Common myeloid progenitor, CD34-positive (primary cell): ENCODE data around the gene KREMEN1.
A peak's percentile ranks its signal among the peaks of the same experiment; 100 is the strongest.

Source experiments
- CTCF ChIA-PET: fragments of 350-600 bp; sonication (Branson Sonifier 250); formaldehyde crosslinking; loops from one replicate; lab custom pipeline; 2021; ENCODE audit warnings: antibody characterized with exemption; lab: Charles Lee
- POLR2A ChIA-PET: fragments of 350-600 bp; sonication (Branson Sonifier 250); formaldehyde crosslinking; loops from one replicate; lab custom pipeline; 2021; ENCODE audit warnings: antibody characterized with exemption; lab: Charles Lee
- DNase-seq, 3 donors: peaks; one replicate each; pipeline versions ENCODE4 v3.0.0 to v3.0.0-alpha.2; 2013
- H3K27ac ChIP-seq, 2 experiments: 1 replicate in 1 of 2; 2 replicates in 1 of 2; pipeline ENCODE4 v1.7.0; 2013; ENCODE audit warnings: inconsistent platforms in 2 of 2, low read length in 2 of 2, mild to moderate bottlenecking in 2 of 2, low read depth in 1 of 2, moderate library complexity in 1 of 2; ENCODE audit not compliant: severe bottlenecking in 2 of 2, insufficient read depth in 1 of 2, poor library complexity in 1 of 2
- H3K27me3 ChIP-seq, 5 experiments: replicated peaks in 2 of 5; 1 replicate in 3 of 5; 2 replicates in 2 of 5; pipeline versions ENCODE4 v1.6.1 to v1.7.0; 2013; ENCODE audit warnings: low read length in 4 of 5, mild to moderate bottlenecking in 2 of 5, moderate library complexity in 2 of 5, inconsistent platforms in 1 of 5; ENCODE audit not compliant: insufficient read depth in 5 of 5, control insufficient read depth in 4 of 5
- H3K36me3 ChIP-seq, 4 experiments: 1 replicate in 2 of 4; 2 replicates in 2 of 4; pipeline versions ENCODE4 v1.6.1 to v1.7.0; 2013; ENCODE audit warnings: low read length in 3 of 4, control low read depth in 1 of 4, mild to moderate bottlenecking in 1 of 4; ENCODE audit not compliant: control insufficient read depth in 4 of 4, insufficient read depth in 4 of 4
- H3K4me1 ChIP-seq, 4 experiments: 1 replicate in 3 of 4; 2 replicates in 1 of 4; pipeline versions ENCODE4 v1.6.1 to v1.7.1; 2013; ENCODE audit warnings: low read length in 3 of 4, mild to moderate bottlenecking in 3 of 4, control low read depth in 1 of 4, inconsistent platforms in 1 of 4, moderate library complexity in 1 of 4; ENCODE audit not compliant: control insufficient read depth in 4 of 4, insufficient read depth in 4 of 4; ENCODE audit errors: control extremely low read depth in 1 of 4
- H3K4me3 ChIP-seq, 7 experiments: 1 replicate in 4 of 7; 2 replicates in 3 of 7; pipeline versions ENCODE4 v1.5.1 to v1.7.0; 2013; ENCODE audit warnings: mild to moderate bottlenecking in 7 of 7, low read length in 6 of 7, moderate library complexity in 6 of 7, inconsistent platforms in 2 of 7, low read depth in 2 of 7, control low read depth in 1 of 7; ENCODE audit not compliant: insufficient read depth in 4 of 7, control insufficient read depth in 1 of 7; ENCODE audit errors: extremely low read depth in 1 of 7
- H3K9me3 ChIP-seq, 5 experiments: 1 replicate in 4 of 5; 2 replicates in 1 of 5; pipeline versions ENCODE4 v1.6.1 to v1.7.1; 2013; ENCODE audit warnings: low read length in 4 of 5, mild to moderate bottlenecking in 2 of 5, inconsistent platforms in 1 of 5, low read depth in 1 of 5, moderate library complexity in 1 of 5; ENCODE audit not compliant: control insufficient read depth in 4 of 5, insufficient read depth in 2 of 5; ENCODE audit errors: control extremely low read depth in 1 of 5
- WGBS: methylation state at CpG from one replicate; pipeline ENCODE4 v1.1.5; 2013; ENCODE audit not compliant: insufficient coverage; 5-methylcytosine and 5-hydroxymethylcytosine counted together

Gene KREMEN1

DNA sequence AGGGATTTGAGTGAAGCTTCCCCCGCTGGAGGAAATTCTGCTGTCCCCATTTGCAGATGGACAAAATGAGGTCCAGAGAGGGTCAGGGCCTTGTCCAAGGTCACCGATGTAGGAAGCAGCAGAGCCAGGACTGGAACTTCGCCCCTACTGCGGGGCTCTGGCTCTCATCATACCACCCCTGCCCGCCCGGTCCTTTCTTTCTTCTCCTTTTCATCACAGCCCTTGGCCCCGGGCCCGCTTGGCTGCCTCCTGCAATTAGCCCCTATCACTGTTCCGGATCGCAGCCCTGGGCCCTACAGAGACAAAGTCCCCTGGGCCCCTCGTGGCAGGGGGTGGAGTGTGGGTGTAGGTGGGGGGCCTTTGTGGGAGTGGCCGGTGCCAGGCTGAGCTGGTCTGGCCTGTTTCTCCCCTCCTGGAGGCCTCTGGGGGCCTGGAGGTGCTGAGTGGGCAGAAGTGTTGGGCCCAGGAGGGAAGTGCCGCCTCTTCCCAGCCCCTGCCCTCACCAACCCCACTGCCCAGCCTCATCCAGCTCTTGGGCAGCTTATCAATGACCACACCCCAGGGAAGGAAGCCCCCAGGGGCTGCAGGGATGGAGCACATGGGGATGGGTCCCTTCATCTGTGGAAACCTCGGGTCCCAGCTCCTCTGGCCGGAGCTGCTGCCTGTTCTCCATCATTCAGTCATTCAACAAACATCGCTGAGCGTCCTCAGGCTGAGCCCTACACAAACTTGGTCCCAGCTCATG is 136.2 kb downstream of the KREMEN1 start:
- CTCF ChIA-PET: interaction anchor here (0.6 to 2.0 kb wide), 11 partner anchors 10 to 87 kb away, joined by 3 to 10 read pairs (median 4); no protein-coding TSS in a partner anchor
- POLR2A ChIA-PET: interaction anchor here (0.5 to 0.6 kb wide), 2 partner anchors 42 to 155 kb away, joined by 3 read pairs; no protein-coding TSS in a partner anchor
- H3K4me3 ChIP-seq: peak overlapping the region in 4 of 7 experiments; percentile 29 to 85 (median 47)

DNA sequence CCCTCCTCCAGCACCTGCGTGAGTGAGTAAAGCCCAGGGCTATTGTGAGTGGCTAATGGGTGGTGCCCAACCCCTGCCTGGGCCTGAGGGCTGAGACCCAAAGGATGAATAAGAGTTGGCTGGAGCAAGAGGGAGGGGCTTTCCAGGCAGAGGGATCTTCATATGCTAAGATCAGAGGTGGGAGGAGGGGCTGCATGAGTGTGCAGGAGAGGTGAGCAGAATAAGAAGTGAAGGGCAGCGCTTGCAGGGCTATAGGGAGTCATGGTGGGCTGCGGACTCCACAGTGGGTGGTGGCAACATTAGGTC is 136.7 kb downstream of the KREMEN1 start:
- no peak for DNase-seq
- Histone ChIP-seq H3K27ac (peak overlapping the region in 1 of 2 experiments; percentile 63), H3K4me3 (peak overlapping the region in 4 of 7 experiments; percentile 12 to 85 (median 40)), H3K36me3 (peaks cover 4 to 34% (median 20%) of the 10 kb centered on the region in 4 experiments), H3K9me3 (no peaks in the 10 kb centered on the region), H3K27me3 (no peaks in the 10 kb centered on the region), H3K4me1 (peaks cover 0 to 62% (median 50%) of the 10 kb centered on the region in 4 experiments)
- ChIA-PET POLR2A (interaction anchor here (0.6 kb wide), 1 partner anchor 1174 kb away, joined by 3 read pairs; no protein-coding TSS in a partner anchor), CTCF (interaction anchor here (1.4 to 2.0 kb wide), 4 partner anchors 10 to 56 kb away, joined by 3 to 10 read pairs (median 4); no protein-coding TSS in a partner anchor)
- 92% methylated on average over 3 of the region's 3 CpGs for WGBS

More for the DNA sequence above, 136.2 kb downstream of the KREMEN1 start:
- H3K4me1 ChIP-seq: peaks cover 0 to 67% (median 55%) of the 10 kb centered on the region in 4 experiments
- peak overlapping the region in 1 of 2 experiments; percentile 63 for H3K27ac ChIP-seq
- DNase-seq: peak in 2 of 3 donors; percentile 80 to 88
- WGBS: 33% methylated on average over 8 of the region's 17 CpGs
- peaks cover 4 to 29% (median 18%) of the 10 kb centered on the region in 4 experiments for H3K36me3 ChIP-seq
- H3K9me3 ChIP-seq: no peaks in the 10 kb centered on the region
- no peaks in the 10 kb centered on the region for H3K27me3 ChIP-seq

GRCh38 chr22:29211066-29211465 is 138.2 kb downstream of the KREMEN1 start:
- 94% methylated on average over 10 of the region's 11 CpGs for WGBS
- Histone ChIP-seq H3K9me3 (no peaks in the 10 kb centered on the region), H3K27me3 (no peaks in the 10 kb centered on the region), H3K4me1 (peaks cover 0 to 53% (median 38%) of the 10 kb centered on the region in 4 experiments), H3K4me3 (no peak overlapping the region), H3K36me3 (peaks cover 11 to 48% (median 28%) of the 10 kb centered on the region in 4 experiments), H3K27ac (no peak overlapping the region)
- POLR2A ChIA-PET: interaction anchor here (0.6 kb wide), 1 partner anchor 565 kb away, joined by 3 read pairs; no protein-coding TSS in a partner anchor
- no peak for DNase-seq
- CTCF ChIA-PET: interaction anchor here (1.0 kb wide), 1 partner anchor 19 kb away, joined by 3 read pairs; no protein-coding TSS in a partner anchor

DNA sequence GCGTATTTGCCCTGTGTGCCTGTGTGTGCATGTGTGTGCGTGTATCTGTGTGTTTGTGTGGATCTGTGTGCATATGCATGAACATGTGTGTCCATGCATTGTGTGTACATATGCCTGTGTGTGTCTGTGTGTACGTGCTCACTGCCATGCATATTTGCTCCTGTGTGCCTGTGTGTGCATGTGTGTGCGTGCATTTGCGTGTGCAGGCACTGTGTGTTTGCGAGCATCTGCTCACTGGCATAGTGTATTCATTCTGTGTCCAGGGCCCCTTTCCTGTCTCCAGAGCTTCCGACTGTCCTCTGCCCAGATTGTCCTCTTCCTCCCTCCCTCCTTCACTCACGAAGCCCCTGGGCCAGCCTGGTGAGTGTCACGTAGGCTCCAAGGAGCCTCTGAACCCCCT is 138.6 kb downstream of the KREMEN1 start:
- CTCF ChIA-PET: no interaction called here
- Histone ChIP-seq H3K36me3 (peaks cover 11 to 52% (median 32%) of the 10 kb centered on the region in 4 experiments), H3K4me3 (no peak overlapping the region), H3K27ac (no peak overlapping the region), H3K4me1 (peaks cover 0 to 52% (median 34%) of the 10 kb centered on the region in 4 experiments), H3K27me3 (no peaks in the 10 kb centered on the region), H3K9me3 (no peaks in the 10 kb centered on the region)
- no peak for DNase-seq
- POLR2A ChIA-PET: no interaction called here
- 99% methylated on average over 9 of the region's 9 CpGs for WGBS

DNA sequence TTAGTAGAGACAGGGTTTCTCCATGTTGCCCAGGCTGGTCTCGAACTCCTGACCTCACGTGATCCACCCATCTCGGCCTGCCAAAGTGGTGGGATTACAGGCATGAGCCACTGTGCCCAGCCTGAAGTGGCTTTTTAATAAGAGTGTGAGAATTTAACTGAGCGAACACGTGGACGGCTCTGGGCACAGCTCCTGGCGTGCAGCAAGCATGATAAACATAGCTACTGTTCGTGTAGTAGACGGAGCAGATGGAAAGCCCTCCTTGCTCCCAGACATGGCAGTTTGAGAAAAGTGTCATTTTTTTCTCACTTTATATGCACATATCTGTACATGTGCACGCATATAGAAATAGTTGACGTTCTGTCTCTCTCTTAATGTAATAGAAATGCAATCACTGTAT is 139.9 kb downstream of the KREMEN1 start:
- H3K9me3 ChIP-seq: no peaks in the 10 kb centered on the region
- H3K36me3 ChIP-seq: peaks cover 11 to 65% (median 39%) of the 10 kb centered on the region in 4 experiments
- ChIA-PET POLR2A (interaction anchor here (0.6 kb wide), 1 partner anchor 55 kb away, joined by 3 read pairs; the partner anchor contains the start of genes EWSR1 and RHBDD3), CTCF (interaction anchor here (1.1 to 1.5 kb wide), 3 partner anchors 11 to 59 kb away, joined by 3 to 7 read pairs (median 4); no protein-coding TSS in a partner anchor)
- DNase-seq: no peak
- H3K27me3 ChIP-seq: no peaks in the 10 kb centered on the region
- no peak overlapping the region for H3K4me3 ChIP-seq
- no peak overlapping the region for H3K27ac ChIP-seq
- WGBS: over 99% methylated on average over 11 of the region's 11 CpGs
- H3K4me1 ChIP-seq: peaks cover 0 to 52% (median 28%) of the 10 kb centered on the region in 4 experiments

- no peak overlapping the region for H3K27ac ChIP-seq
- no peaks in the 10 kb centered on the region for H3K27me3 ChIP-seq
- CTCF ChIA-PET: interaction anchor here (1.2 to 7.0 kb wide), 3 partner anchors 9 to 32 kb away, joined by 3 to 52 read pairs (median 7); partner anchors contain the start of gene EMID1
- no peaks in the 10 kb centered on the region for H3K9me3 ChIP-seq
- H3K4me3 ChIP-seq: no peak overlapping the region
- peaks cover 0 to 44% (median 21%) of the 10 kb centered on the region in 4 experiments for H3K4me1 ChIP-seq
- H3K36me3 ChIP-seq: peaks cover 11 to 72% (median 46%) of the 10 kb centered on the region in 4 experiments
- DNase-seq: no peak
- POLR2A ChIA-PET: no interaction called here
- 87% methylated on average over 8 of the region's 9 CpGs for WGBS
These were observed 140.7 kb downstream of the KREMEN1 start for GRCh38 chr22:29213493-29213892.
